WTC11 (cell line): ENCODE data around the gene PUM1.

Experiments used
- ATF1 ChIP-seq: sonication (generic); formaldehyde crosslinking; IDR thresholded peaks from 2 replicates; pipeline ENCODE4 v1.8.1; 2023; ENCODE audit warnings: mild to moderate bottlenecking, moderate library complexity, missing genetic modification reagents
- CTCF ChIP-seq: fragments of 200-600 bp; IDR thresholded peaks from 2 replicates; pipeline ENCODE4 v1.8.0; 2022; ENCODE audit warnings: antibody characterized with exemption
- E2F1 ChIP-seq: sonication (generic); formaldehyde crosslinking; IDR thresholded peaks from 2 replicates; pipeline ENCODE4 v1.8.0; 2022; ENCODE audit warnings: mild to moderate bottlenecking, missing genetic modification reagents
- E2F5 ChIP-seq: sonication (generic); formaldehyde crosslinking; IDR thresholded peaks from 2 replicates; pipeline ENCODE4 v1.8.1; 2022; ENCODE audit warnings: mild to moderate bottlenecking, moderate library complexity, missing genetic modification reagents
- GRHL2 ChIP-seq: fragments of 250-450 bp; sonication (Bioruptor Pico); IDR thresholded peaks from 2 replicates; pipeline ENCODE4 v1.8.0; 2022; ENCODE audit warnings: mild to moderate bottlenecking, moderate library complexity; ENCODE audit not compliant: insufficient replicate concordance, severe bottlenecking
- JAZF1 ChIP-seq: fragments of 250-450 bp; sonication (Bioruptor Pico); IDR thresholded peaks from 2 replicates; pipeline ENCODE4 v1.9.0; 2021; ENCODE audit warnings: moderate library complexity, mild to moderate bottlenecking, inconsistent platforms
- MLX ChIP-seq: sonication (generic); formaldehyde crosslinking; IDR thresholded peaks from 2 replicates; pipeline ENCODE4 v1.8.1; 2023; ENCODE audit warnings: mild to moderate bottlenecking, missing genetic modification reagents, moderate library complexity
- TEAD4 ChIP-seq: sonication (generic); formaldehyde crosslinking; IDR thresholded peaks from 2 replicates; pipeline ENCODE4 v1.8.0; 2022; ENCODE audit warnings: mild to moderate bottlenecking, missing genetic modification reagents

GRCh38 chr1:30990591-30990990 lies 74.9 kb downstream of the PUM1 start:
- no peak for TF ChIP-seq MLX (CRISPR knock-in tag)
- no peak for TF ChIP-seq CTCF
- no peak for TF ChIP-seq E2F5 (CRISPR knock-in tag)
- TF ChIP-seq JAZF1: no peak
- no peak for TF ChIP-seq ATF1 (CRISPR knock-in tag)
- no peak for TF ChIP-seq TEAD4 (CRISPR knock-in tag)
- no peak for TF ChIP-seq E2F1 (CRISPR knock-in tag)
- TF ChIP-seq GRHL2 (CRISPR knock-in tag): no peak
